ENCODE measurements around the gene NADK2. TPM values are rescaled to one million over a fixed set of nuclear protein-coding genes. Genes with fewer than 3 reads are reported as not detected.
A peak's percentile ranks its signal among the peaks of the same experiment; 100 is the strongest.
"Not testable (repeated sequence)": the region's sequence is repeated elsewhere in the genome, so short reads cannot be mapped to it uniquely, and the experiment has no call there.

NADK2 gene, protein sequence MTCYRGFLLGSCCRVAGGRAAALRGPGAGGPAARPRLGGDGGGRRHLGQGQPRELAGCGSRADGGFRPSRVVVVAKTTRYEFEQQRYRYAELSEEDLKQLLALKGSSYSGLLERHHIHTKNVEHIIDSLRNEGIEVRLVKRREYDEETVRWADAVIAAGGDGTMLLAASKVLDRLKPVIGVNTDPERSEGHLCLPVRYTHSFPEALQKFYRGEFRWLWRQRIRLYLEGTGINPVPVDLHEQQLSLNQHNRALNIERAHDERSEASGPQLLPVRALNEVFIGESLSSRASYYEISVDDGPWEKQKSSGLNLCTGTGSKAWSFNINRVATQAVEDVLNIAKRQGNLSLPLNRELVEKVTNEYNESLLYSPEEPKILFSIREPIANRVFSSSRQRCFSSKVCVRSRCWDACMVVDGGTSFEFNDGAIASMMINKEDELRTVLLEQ
- total RNA-seq: 10 to 100 TPM; 38.8 to 68.3 (median 52.6) TPM
- polyA plus RNA-seq: 10 to 100 TPM; 13.5 to 32.8 (median 19.5) TPM
- long read RNA-seq, donor 1, transcript NADK2-202 (12 exons, 2,243 nt): major isoform, 5 of 12 reads
- long read RNA-seq, donor 1, partial matches to known transcripts: 0 of 12 reads
- long read RNA-seq, donor 1, other reads (novel, unspliced or antisense): 7 of 12 reads
- long read RNA-seq, donor 2, partial matches to known transcripts: 0 of 1 reads
- long read RNA-seq, donor 2, other reads (novel, unspliced or antisense): 0 of 1 reads
- long read RNA-seq, donor 3, partial matches to known transcripts: 0 of 6 reads
- long read RNA-seq, donor 3, other reads (novel, unspliced or antisense): 5 of 6 reads
- long read RNA-seq, donor 4, transcript NADK2-202 (12 exons, 2,243 nt): major isoform, 5 of 28 reads
- long read RNA-seq, donor 4, partial matches to known transcripts: 1 of 28 reads
- long read RNA-seq, donor 4, other reads (novel, unspliced or antisense): 22 of 28 reads
- long read RNA-seq, donor 5, transcript NADK2-202 (12 exons, 2,243 nt): major isoform, 41 of 68 reads
- long read RNA-seq, donor 5, partial matches to known transcripts: 1 of 68 reads
- long read RNA-seq, donor 5, other reads (novel, unspliced or antisense): 25 of 68 reads
- long read RNA-seq, donor 6, partial matches to known transcripts: 2 of 14 reads
- long read RNA-seq, donor 6, other reads (novel, unspliced or antisense): 9 of 14 reads
- long read RNA-seq, donor 7, partial matches to known transcripts: 0 of 1 reads
- long read RNA-seq, donor 7, other reads (novel, unspliced or antisense): 0 of 1 reads
- long read RNA-seq, donor 8, transcript NADK2-202 (12 exons, 2,243 nt): major isoform, 8 of 14 reads
- long read RNA-seq, donor 8, partial matches to known transcripts: 0 of 14 reads
- long read RNA-seq, donor 8, other reads (novel, unspliced or antisense): 6 of 14 reads
- long read RNA-seq, donor 9, partial matches to known transcripts: 0 of 13 reads
- long read RNA-seq, donor 9, other reads (novel, unspliced or antisense): 9 of 13 reads
- long read RNA-seq, donor 10, partial matches to known transcripts: 0 of 1 reads
- long read RNA-seq, donor 10, other reads (novel, unspliced or antisense): 0 of 1 reads

DNA sequence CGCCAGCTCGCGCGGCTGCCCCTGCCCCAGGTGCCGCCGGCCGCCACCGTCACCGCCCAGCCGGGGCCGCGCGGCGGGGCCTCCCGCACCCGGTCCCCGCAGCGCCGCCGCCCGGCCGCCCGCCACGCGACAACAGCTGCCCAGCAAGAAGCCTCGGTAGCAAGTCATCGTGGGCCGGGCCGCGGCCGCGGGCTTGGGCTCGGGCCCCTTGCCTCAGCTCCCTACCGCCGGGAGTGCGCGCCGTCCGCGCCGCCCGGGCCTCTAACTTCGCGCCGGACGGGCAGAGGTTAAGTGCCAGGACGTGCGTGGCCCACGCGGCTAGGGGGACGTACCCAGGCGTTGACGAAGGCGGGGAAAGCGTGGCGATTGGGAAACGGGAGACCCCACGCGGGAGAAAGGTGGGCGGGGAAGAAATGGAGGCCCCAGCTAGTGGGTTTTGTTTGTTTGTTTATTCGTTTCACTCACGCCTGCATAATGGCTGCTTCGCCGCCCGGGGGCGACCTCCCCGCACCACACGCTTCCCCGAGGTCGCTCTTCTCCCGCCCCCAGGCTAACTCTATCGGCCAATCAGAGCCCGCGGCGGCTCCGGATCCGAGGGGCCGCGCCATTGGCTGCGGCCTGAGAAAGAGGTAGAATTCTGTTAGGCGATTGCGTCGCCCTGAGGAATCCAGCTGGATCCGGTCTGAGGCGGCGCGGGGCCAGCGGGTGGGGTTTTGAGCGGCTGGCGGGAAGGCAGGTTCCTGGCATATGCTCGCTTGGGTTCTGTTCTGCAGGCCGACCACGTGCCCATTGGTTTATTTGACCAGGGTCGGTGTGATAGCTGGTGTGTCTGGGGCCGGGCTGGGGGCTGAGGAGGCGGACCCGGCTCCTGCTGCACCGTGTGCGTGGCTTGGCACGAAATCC is at the start of gene NADK2:
TSS of gene NADK2 (minus strand) at position 295 of the 903 bp plus-strand sequence. CDS start at position 168, 127 bp downstream.
- peak within 1 kb of the TSS; percentile 86 to 100 (median 93) for H3K27ac ChIP-seq
- intact Hi-C loops (cut with DNase I): no loop called here
- H3K27me3 ChIP-seq: no peaks in the 10 kb centered on the region
- DNase-seq: peak; percentile 96 to 98 (median 98)
- H3K36me3 ChIP-seq (replicated peaks in 1 of 2): no peaks in the 10 kb centered on the region
- peak within 1 kb of the TSS; percentile 64 to 93 (median 72) for H3K4me3 ChIP-seq
- 0 to 1% (median 0%) methylated on average over 36 to 100 of the region's 100 CpGs for WGBS, 4 donors
- TF ChIP-seq, protein P1, sequence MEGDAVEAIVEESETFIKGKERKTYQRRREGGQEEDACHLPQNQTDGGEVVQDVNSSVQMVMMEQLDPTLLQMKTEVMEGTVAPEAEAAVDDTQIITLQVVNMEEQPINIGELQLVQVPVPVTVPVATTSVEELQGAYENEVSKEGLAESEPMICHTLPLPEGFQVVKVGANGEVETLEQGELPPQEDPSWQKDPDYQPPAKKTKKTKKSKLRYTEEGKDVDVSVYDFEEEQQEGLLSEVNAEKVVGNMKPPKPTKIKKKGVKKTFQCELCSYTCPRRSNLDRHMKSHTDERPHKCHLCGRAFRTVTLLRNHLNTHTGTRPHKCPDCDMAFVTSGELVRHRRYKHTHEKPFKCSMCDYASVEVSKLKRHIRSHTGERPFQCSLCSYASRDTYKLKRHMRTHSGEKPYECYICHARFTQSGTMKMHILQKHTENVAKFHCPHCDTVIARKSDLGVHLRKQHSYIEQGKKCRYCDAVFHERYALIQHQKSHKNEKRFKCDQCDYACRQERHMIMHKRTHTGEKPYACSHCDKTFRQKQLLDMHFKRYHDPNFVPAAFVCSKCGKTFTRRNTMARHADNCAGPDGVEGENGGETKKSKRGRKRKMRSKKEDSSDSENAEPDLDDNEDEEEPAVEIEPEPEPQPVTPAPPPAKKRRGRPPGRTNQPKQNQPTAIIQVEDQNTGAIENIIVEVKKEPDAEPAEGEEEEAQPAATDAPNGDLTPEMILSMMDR (IDR thresholded peaks at IDR 0.05): peak; percentile 61 to 77 (median 70)
- peak; percentile 84 to 91 for TF ChIP-seq POLR2A (IDR thresholded peaks at IDR 0.05)
- no peaks in the 10 kb centered on the region for H3K9me3 ChIP-seq (replicated peaks in 1 of 3)
- H3K4me1 ChIP-seq (replicated peaks in 1 of 2): peaks cover 29 to 46% of the 10 kb centered on the region in 2 donors

DNA sequence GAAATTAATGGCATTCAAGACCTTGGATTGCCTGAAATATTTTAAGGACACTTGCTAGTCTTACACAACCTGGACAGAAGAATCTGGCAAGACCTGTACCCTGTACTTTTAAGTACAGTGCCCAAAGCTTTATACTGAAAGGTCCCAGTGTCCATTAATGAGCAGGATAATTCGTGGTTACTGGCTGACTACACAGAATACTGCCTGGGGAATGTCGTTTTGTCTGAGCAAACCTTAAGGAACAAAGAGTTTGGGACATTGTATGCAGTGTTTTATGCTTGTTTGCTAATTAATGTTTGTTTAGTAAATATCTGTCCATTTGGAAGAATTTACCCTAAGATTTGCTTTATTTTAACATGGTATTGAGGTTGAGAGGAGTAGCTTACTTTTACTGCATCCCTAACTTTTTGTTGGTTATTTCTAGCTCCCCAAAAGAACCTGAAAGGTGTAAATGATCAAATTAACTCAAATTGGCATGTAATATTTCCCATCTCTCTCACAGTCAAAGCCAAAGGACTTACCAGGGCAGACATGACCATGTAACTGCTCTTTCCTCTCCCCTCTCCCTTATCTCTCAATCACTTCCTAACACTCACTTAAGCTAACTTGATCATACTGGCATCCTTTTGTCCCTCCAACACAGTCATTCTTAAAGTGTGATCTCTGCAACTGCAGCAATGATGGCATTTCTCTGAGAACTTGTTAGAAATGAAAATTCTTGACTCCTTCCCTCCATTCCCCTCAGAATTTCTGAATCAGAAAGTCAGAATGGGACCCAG is 44.3 kb upstream of the NADK2 start:
- Histone ChIP-seq H3K27me3 (no peaks in the 10 kb centered on the region), H3K9me3 (replicated peaks in 1 of 3) (no peaks in the 10 kb centered on the region), H3K27ac (no peak overlapping the region), H3K36me3 (replicated peaks in 1 of 2) (no peaks in the 10 kb centered on the region), H3K4me3 (no peak overlapping the region), H3K4me1 (replicated peaks in 1 of 2) (no peaks in the 10 kb centered on the region)
- no peak for DNase-seq
- 67 to 75% (median 68%) methylated on average over 2 of the region's 2 CpGs for WGBS, 4 donors
- intact Hi-C loops (cut with DNase I): no loop called here
- TF ChIP-seq, protein P1 (IDR thresholded peaks at IDR 0.05): no peak
- no peak for TF ChIP-seq POLR2A (IDR thresholded peaks at IDR 0.05)

DNA sequence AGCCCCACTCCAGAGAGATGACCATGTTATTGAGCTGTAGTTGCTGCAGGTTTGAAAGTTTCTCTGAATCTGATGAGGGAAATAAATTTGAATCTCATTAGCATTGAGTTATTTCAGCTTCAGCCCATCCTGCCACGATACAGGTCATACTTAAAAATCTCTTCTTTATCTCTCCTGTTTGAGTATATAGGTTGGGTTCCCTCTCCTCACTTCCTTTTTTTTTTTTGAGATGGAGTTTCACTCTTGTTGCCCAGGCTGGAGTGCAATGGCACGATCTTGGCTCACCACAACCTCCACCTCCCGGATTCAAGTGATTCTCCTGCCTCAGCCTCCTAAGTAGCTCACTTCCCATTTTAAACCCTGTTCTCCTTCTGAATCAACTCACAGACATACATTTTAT is 42.0 kb upstream of the NADK2 start:
- H3K27ac ChIP-seq; H3K27me3 ChIP-seq; H3K9me3 ChIP-seq (replicated peaks in 1 of 3); H3K4me3 ChIP-seq; intact Hi-C loops (cut with DNase I); DNase-seq; H3K4me1 ChIP-seq (replicated peaks in 1 of 2); H3K36me3 ChIP-seq (replicated peaks in 1 of 2): not testable (repeated sequence)
- 77 to 90% (median 86%) methylated on average over 3 of the region's 3 CpGs for WGBS, 4 donors
